GM15510 (cell line): ENCODE measurements around the gene SLC8A1.

Experiments
- POLR2A ChIP-seq: IDR thresholded peaks from 3 replicates; pipeline ENCODE4 v1.6.1; 2011; ENCODE audit warnings: borderline replicate concordance; ENCODE audit not compliant: insufficient read length; ENCODE audit errors: extremely low read depth

SLC8A1 gene

GRCh38 chr2:40418614-40419363 lies 33.1 kb downstream of the SLC8A1 start:
- TF ChIP-seq POLR2A = no peak

- no peak for TF ChIP-seq POLR2A
These were observed 35.4 kb downstream of the SLC8A1 start for GRCh38 chr2:40416486-40416885.

DNA sequence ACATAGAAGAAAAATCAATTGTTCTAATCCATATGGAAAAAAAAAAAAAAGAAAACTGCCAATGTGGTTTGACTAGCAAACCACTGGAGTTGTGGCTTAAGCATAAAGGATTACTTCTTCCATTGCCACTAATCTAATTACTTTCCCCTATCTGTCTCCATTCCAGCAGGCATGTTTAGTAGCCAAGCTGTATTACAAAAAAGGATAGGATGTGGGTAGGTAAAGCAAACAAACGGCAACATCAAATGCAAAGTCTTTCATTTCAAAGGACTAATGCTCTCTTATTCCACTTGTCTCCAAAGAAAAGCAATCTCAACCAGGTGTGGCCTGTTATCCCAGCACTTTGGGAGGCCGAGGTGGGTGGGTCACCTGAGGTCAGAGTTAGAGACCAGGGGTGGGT lies 36.5 kb downstream of the SLC8A1 start:
- TF ChIP-seq POLR2A = no peak

DNA sequence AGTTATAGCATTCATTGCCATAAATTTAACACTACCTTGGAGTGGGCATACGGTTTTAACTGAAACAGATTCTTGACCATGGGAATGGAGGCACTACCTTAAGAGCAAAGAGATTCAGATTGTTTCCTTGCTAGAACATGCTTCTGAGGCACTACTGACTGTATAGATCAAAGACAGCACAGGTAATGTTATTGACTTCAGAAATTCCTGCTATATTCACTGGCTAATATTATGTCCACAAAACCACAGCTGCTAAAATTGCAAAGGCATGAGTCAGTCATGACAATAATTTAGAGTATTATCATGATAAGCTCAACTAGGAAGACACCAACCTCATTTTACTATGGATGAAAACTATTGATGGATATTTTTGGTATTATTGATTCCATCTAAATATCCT lies 39.4 kb downstream of the SLC8A1 start:
- TF ChIP-seq POLR2A = no peak

- TF ChIP-seq POLR2A = no peak
These were observed 41.2 kb downstream of the SLC8A1 start for GRCh38 chr2:40410695-40411094.

DNA sequence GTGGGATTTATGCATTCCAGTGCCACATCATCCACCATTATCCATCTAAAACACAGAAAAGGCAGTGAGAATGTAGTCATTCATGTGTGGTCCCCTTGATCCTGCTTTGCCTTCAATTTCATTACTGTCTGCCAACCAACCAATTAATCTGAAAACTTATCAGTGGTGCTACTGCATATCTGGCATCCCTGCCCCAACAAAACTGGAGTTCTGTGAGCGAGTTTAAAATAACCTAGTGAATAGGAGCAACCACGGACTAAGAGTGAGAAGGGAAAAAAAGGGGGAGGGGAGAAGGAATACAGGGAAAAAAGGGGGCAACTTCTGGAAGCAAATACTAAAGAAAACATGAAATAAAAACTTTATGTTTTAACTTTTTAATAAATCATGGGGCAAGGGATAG lies 42.2 kb downstream of the SLC8A1 start:
- no peak for TF ChIP-seq POLR2A

- no peak for TF ChIP-seq POLR2A
These were observed 45.2 kb downstream of the SLC8A1 start for GRCh38 chr2:40406485-40407289.

- no peak for TF ChIP-seq POLR2A
These were observed 46.4 kb downstream of the SLC8A1 start for GRCh38 chr2:40405465-40405864.

DNA sequence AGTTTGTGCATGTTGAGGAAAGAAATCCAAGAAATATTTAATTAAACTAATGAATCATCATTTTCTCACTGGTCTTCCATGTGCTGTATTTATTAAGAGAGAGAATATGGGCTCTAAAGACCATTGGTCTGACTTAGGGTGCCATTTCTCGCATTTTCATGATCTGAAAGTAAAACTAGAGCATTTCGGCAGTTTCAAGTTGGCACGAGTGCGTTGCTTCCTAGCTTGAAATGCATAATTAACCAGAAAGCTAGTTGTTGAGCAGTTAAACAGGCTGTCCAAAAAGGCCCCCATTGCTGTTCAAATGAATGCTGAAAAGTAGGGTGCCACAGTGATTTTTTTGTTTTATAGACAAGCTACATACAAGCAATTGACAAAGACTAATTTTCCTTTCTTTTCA lies 47.4 kb downstream of the SLC8A1 start:
- no peak for TF ChIP-seq POLR2A

DNA sequence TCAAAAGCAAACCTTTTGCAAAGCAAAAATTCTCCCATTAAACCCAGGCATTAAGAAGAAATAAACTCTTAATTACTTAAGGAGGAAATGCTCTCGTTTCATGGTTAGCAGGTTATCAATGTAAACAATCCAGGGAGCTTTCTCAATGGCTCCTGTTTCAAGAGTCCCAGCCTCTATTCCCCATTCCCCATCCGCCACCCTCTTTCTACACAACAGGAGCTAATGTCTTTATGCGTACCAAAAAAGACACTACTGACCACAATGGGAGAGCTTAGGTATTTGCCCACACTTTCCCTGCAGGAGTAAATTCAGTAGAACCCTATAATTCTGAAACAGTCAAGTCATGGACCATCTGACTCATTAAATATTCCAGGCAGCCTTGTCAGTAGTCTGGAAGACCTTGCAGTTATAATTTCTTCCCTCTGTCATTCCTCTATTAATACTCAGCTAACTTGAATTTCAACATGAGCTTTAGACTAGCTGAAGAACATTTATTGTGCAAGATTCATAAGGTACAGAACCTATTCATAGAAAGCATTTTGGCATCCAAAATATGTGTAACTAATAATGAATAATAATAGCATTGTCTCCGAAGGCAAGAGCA lies 48.6 kb downstream of the SLC8A1 start:
- TF ChIP-seq POLR2A = no peak

DNA sequence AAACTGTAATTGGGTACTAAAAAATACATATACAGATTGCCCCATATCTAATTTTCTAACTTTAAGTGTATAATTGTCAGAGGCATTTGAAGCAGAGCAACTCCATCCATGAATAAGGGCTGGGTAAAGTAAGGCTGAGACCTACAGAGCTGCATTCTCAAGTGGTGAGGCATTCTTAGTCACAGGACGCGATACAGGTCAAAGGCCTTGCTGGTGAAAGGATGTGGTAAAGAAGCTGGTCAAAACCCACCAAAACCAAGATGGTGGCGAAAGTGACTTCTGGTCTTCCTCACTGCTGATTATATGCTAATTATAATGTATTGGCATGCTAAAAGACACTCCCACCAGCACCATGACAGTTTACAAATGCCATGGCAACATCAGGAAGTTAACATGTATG lies 50.0 kb downstream of the SLC8A1 start:
- TF ChIP-seq POLR2A = no peak

- no peak for TF ChIP-seq POLR2A
These were observed 51.4 kb downstream of the SLC8A1 start for GRCh38 chr2:40400336-40400953.

GRCh38 chr2:40397765-40398164 lies 54.1 kb downstream of the SLC8A1 start:
- no peak for TF ChIP-seq POLR2A

DNA sequence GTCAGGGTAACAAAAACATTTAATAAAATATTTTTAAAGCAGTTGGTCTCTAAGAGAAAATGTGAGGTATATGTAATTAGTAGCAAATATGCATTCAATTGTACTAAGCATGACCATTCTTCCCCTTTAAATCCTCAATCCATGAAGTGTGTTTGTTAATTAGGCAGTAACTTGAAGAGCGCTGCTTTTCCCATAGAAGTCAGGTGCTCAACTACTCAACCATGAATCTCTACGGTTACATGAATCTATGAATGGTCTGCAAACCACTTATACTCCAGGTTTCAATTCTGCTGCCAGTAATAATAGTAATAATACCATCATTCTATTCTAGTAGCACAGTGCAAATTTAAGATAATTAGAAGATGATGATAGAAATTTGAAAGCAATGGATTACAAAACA lies 55.8 kb downstream of the SLC8A1 start:
- no peak for TF ChIP-seq POLR2A
